Epithelial cell of esophagus (primary cell): Measurements from ENCODE around the gene NOL4L.

Experiments used
- DNase-seq: peaks from one replicate; pipeline ENCODE4 v3.0.0; 2010; ENCODE audit warnings: low read depth
- H3K4me3 ChIP-seq: 2 replicates; pipeline ENCODE4 v1.5.1; 2011; ENCODE audit warnings: mild to moderate bottlenecking, low read length, control low read depth
- CTCF ChIP-seq: IDR thresholded peaks from 2 replicates; pipeline ENCODE4 v1.5.1; 2011; ENCODE audit warnings: low read depth, mild to moderate bottlenecking, low read length, control low read depth, inconsistent platforms; ENCODE audit not compliant: insufficient read depth; ENCODE audit errors: missing control alignments

Gene NOL4L

GRCh38 chr20:32528171-32528891 is 56.8 kb downstream of the NOL4L start:
- TF ChIP-seq CTCF = no peak
- DNase-seq = no peak
- no peak overlapping the region for H3K4me3 ChIP-seq

- H3K4me3 ChIP-seq = no peak overlapping the region
- no peak for DNase-seq
- no peak for TF ChIP-seq CTCF
These were observed 57.6 kb downstream of the NOL4L start for GRCh38 chr20:32527447-32528055.

- no peak for TF ChIP-seq CTCF
- DNase-seq = peak; percentile 52
- H3K4me3 ChIP-seq = no peak overlapping the region
These were observed 58.1 kb downstream of the NOL4L start for GRCh38 chr20:32527052-32527446.

- no peak overlapping the region for H3K4me3 ChIP-seq
- TF ChIP-seq CTCF = no peak
- no peak for DNase-seq
These were observed 58.6 kb downstream of the NOL4L start for GRCh38 chr20:32526541-32526940.

- DNase-seq = no peak
- TF ChIP-seq CTCF = no peak
- H3K4me3 ChIP-seq = no peak overlapping the region
These were observed 59.0 kb downstream of the NOL4L start for GRCh38 chr20:32526125-32526524.

- no peak for TF ChIP-seq CTCF
- H3K4me3 ChIP-seq = no peak overlapping the region
- DNase-seq = peak; percentile 25
These were observed 60.2 kb downstream of the NOL4L start for GRCh38 chr20:32524829-32525501.
